ENCODE data around the gene KIAA0825.

DNA sequence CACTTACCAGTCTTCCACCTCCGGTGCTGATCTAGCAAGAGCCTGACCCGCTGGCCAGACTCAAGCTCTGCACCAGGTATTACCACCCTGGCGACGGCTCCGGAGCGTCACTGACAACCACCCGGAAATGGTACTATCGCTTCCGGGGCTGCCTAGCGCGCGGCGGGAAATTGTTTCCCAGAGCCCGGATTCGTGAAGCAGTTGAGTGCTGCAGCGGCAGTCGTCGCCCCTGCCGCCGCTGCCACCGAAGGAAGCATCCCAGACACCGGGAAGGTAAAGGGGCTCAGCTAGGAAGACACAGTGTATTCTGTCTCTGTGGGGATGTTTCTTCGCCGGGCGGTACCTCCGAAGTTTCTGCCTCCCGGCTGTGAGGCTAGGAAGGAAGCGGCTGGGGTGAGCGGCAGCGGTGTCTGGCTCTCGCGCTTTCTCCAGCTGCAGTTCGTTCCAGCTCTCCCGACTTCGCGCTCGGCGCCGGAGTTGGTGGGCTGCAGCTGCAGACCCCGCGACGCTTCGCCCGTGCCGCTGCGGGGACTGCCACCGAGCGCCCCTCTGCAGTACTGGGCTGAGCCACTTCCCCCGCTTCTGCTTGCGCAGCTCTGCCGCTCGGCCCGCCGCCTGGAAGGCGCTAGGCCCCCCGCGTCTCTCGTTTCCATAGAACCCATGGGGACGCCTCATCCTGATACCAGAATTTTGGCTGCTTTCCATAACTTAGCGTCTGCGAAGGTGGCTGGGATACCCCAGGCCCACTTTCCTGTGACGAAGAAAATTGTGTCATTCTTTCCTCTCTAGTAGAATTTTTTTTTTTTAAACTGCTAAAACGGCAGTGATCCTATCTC is at the start of gene KIAA0825, which contains the start of gene SLF1:
- TF ChIP-seq CTCF (conservative IDR thresholded peaks at IDR 0.05 in 1 of 2, IDR thresholded peaks at IDR 0.05 in 1 of 2; ENCODE audit: extremely low read depth in 1 of 2, insufficient read depth in 1 of 2, low read depth in 1 of 2, low read length in 2 of 2) (no peak), EZH2 (IDR thresholded peaks at IDR 0.05; ENCODE audit: borderline replicate concordance, low read length) (no peak)
